Neuronal stem cell (in vitro differentiated cells): Measurements from ENCODE around the gene STAB2.

ENCODE experiments used
- DNase-seq: peaks from one replicate; pipeline ENCODE4 v3.0.0-alpha.2; 2013; ENCODE audit warnings: low spot score
- H2AFZ ChIP-seq: one replicate; pipeline ENCODE4 v1.6.1; 2013; ENCODE audit warnings: mild to moderate bottlenecking, low read length, inconsistent platforms
- H2AK5ac ChIP-seq: 2 replicates; pipeline ENCODE4 v1.6.1; 2013; ENCODE audit warnings: low read depth, mild to moderate bottlenecking, inconsistent platforms, low read length, moderate library complexity, mixed read lengths
- H2BK120ac ChIP-seq: 2 replicates; pipeline ENCODE4 v1.6.1; 2013; ENCODE audit warnings: low read depth, mild to moderate bottlenecking, inconsistent platforms, low read length, moderate library complexity, mixed read lengths
- H2BK12ac ChIP-seq: one replicate; pipeline ENCODE4 v1.6.1; 2013; ENCODE audit warnings: low read length, inconsistent platforms
- H2BK15ac ChIP-seq: 2 replicates; pipeline ENCODE4 v1.6.1; 2013; ENCODE audit warnings: mild to moderate bottlenecking, low read length, inconsistent platforms, mixed read lengths
- H2BK5ac ChIP-seq: one replicate; pipeline ENCODE4 v1.6.1; 2013; ENCODE audit warnings: inconsistent platforms, mild to moderate bottlenecking, low read length, moderate library complexity
- H3K14ac ChIP-seq: one replicate; pipeline ENCODE4 v1.6.1; 2013; ENCODE audit warnings: low read length, inconsistent platforms
- H3K18ac ChIP-seq: 2 replicates; pipeline ENCODE4 v1.6.1; 2013; ENCODE audit warnings: low read length, inconsistent platforms
- H3K23ac ChIP-seq: 2 replicates; pipeline ENCODE4 v1.6.1; 2013; ENCODE audit warnings: low read depth, mild to moderate bottlenecking, mixed read lengths, low read length, inconsistent platforms; ENCODE audit not compliant: poor library complexity
- H3K27ac ChIP-seq: replicated peaks from 3 replicates; pipeline ENCODE4 v1.5.1; 2013; ENCODE audit warnings: low read length, inconsistent platforms
- H3K27me3 ChIP-seq, 3 experiments: 2 replicates each; pipeline ENCODE4 v1.6.1; 2013; ENCODE audit warnings: low read length in 3 of 3, mild to moderate bottlenecking in 2 of 3, inconsistent platforms in 1 of 3, low read depth in 1 of 3, mixed read lengths in 1 of 3, moderate library complexity in 1 of 3; ENCODE audit not compliant: control insufficient read depth in 3 of 3, insufficient read depth in 3 of 3
- H3K36me3 ChIP-seq, 2 donors: replicated peaks in 1 of 2; 2 replicates each; pipeline ENCODE4 v1.6.1; 2013; ENCODE audit warnings: low read length in 2 of 2; ENCODE audit not compliant: control insufficient read depth in 2 of 2, insufficient read depth in 2 of 2
- H3K4ac ChIP-seq: 2 replicates; pipeline ENCODE4 v1.6.1; 2013; ENCODE audit warnings: inconsistent platforms, mild to moderate bottlenecking, low read length, moderate library complexity
- H3K4me1 ChIP-seq, 2 donors: 1 replicate in 1 of 2; 2 replicates in 1 of 2; pipeline ENCODE4 v1.6.1; 2013; ENCODE audit warnings: low read length in 2 of 2, low read depth in 1 of 2; ENCODE audit not compliant: control insufficient read depth in 2 of 2, insufficient read depth in 1 of 2
- H3K4me2 ChIP-seq: one replicate; pipeline ENCODE4 v1.6.1; 2013; ENCODE audit warnings: mild to moderate bottlenecking, low read length, inconsistent platforms; ENCODE audit not compliant: insufficient read depth, poor library complexity, severe bottlenecking
- H3K4me3 ChIP-seq, 2 donors: 2 replicates each; pipeline ENCODE4 v1.5.1; 2013; ENCODE audit warnings: low read length in 2 of 2, mild to moderate bottlenecking in 2 of 2, inconsistent platforms in 1 of 2, moderate library complexity in 1 of 2
- H3K79me1 ChIP-seq: one replicate; pipeline ENCODE4 v1.6.1; 2013; ENCODE audit warnings: low read depth, mild to moderate bottlenecking, inconsistent platforms, low read length, moderate library complexity
- H3K9ac ChIP-seq: one replicate; pipeline ENCODE4 v1.6.1; 2013; ENCODE audit warnings: mild to moderate bottlenecking, low read depth, low read length, inconsistent platforms; ENCODE audit not compliant: poor library complexity
- H3K9me3 ChIP-seq, 2 donors: replicated peaks in 1 of 2; 2 replicates each; pipeline versions ENCODE3 to v1.6.1; 2013; ENCODE audit warnings: low read length in 2 of 2, mild to moderate bottlenecking in 2 of 2, inconsistent platforms in 1 of 2, low read depth in 1 of 2, mixed read lengths in 1 of 2, moderate library complexity in 1 of 2; ENCODE audit not compliant: control insufficient read depth in 2 of 2, insufficient read depth in 1 of 2
- H4K8ac ChIP-seq: one replicate; pipeline ENCODE4 v1.6.1; 2013; ENCODE audit warnings: low read depth, mild to moderate bottlenecking, inconsistent platforms, low read length, moderate library complexity
- H4K91ac ChIP-seq: one replicate; pipeline ENCODE4 v1.6.1; 2013; ENCODE audit warnings: low read length, low read depth, mild to moderate bottlenecking, inconsistent platforms; ENCODE audit not compliant: poor library complexity
- WGBS, 2 donors: extraction: QIAGEN DNeasy Blood & Tissue Kit; methylation state at CpG; one replicate each; pipeline ENCODE4 v1.1.7; 2013; ENCODE audit warnings: missing lambda C conversion rate in 2 of 2, mixed read lengths in 1 of 2; ENCODE audit not compliant: insufficient read length in 2 of 2, insufficient replicate concordance in 1 of 2; ENCODE audit errors: extremely low coverage in 2 of 2; 5-methylcytosine and 5-hydroxymethylcytosine counted together

The STAB2 gene

GRCh38 chr12:103786201-103786600 lies 199.1 kb downstream of the STAB2 start:
- no peaks in the 10 kb centered on the region for H3K79me1 ChIP-seq
- no peak overlapping the region for H2BK120ac ChIP-seq
- no peak overlapping the region for H4K91ac ChIP-seq
- no peak overlapping the region for H2AFZ ChIP-seq
- H3K4me2 ChIP-seq: no peak overlapping the region
- H3K9me3 ChIP-seq: no peaks in the 10 kb centered on the region
- no peak overlapping the region for H3K4ac ChIP-seq
- peaks cover 4 to 41% of the 10 kb centered on the region in 2 donors for H3K36me3 ChIP-seq
- no peak overlapping the region for H3K9ac ChIP-seq
- H3K4me1 ChIP-seq: no peaks in the 10 kb centered on the region
- no peak overlapping the region for H2AK5ac ChIP-seq
- no peak for DNase-seq
- no peak overlapping the region for H3K18ac ChIP-seq
- no peak overlapping the region for H4K8ac ChIP-seq
- no peak overlapping the region for H2BK15ac ChIP-seq
- H3K27ac ChIP-seq: no peak overlapping the region
- H2BK5ac ChIP-seq: no peak overlapping the region
- no peak overlapping the region for H2BK12ac ChIP-seq
- H3K4me3 ChIP-seq: no peak overlapping the region
- no peak overlapping the region for H3K14ac ChIP-seq
- no peak overlapping the region for H3K23ac ChIP-seq
- no peaks in the 10 kb centered on the region for H3K27me3 ChIP-seq

GRCh38 chr12:103791350-103791920 lies 204.4 kb downstream of the STAB2 start:
- Histone ChIP-seq H4K91ac (no peak overlapping the region), H3K4me1 (no peaks in the 10 kb centered on the region), H2BK5ac (no peak overlapping the region), H3K4ac (no peak overlapping the region), H3K27ac (no peak overlapping the region), H2BK120ac (no peak overlapping the region), H2AFZ (no peak overlapping the region), H2BK12ac (no peak overlapping the region), H3K9ac (no peak overlapping the region), H4K8ac (no peak overlapping the region), H3K79me1 (no peaks in the 10 kb centered on the region), H3K36me3 (peaks cover 0 to 54% of the 10 kb centered on the region in 2 donors), H3K9me3 (no peaks in the 10 kb centered on the region), H3K4me3 (no peak overlapping the region), H3K23ac (no peak overlapping the region), H3K18ac (no peak overlapping the region), H2BK15ac (no peak overlapping the region), H2AK5ac (no peak overlapping the region), H3K14ac (no peak overlapping the region), H3K4me2 (no peak overlapping the region), H3K27me3 (no peaks in the 10 kb centered on the region)
- no CpG with 5 or more reads among the region's 10 CpGs for WGBS, 2 donors
- DNase-seq: no peak

GRCh38 chr12:103793046-103793445 lies 206.0 kb downstream of the STAB2 start:
- Histone ChIP-seq H3K27me3 (no peaks in the 10 kb centered on the region), H4K8ac (no peak overlapping the region), H3K9me3 (no peaks in the 10 kb centered on the region), H3K14ac (no peak overlapping the region), H2AFZ (no peak overlapping the region), H2BK120ac (no peak overlapping the region), H3K18ac (no peak overlapping the region), H3K4me2 (no peak overlapping the region), H3K79me1 (no peaks in the 10 kb centered on the region), H3K27ac (no peak overlapping the region), H2BK12ac (no peak overlapping the region), H4K91ac (no peak overlapping the region), H3K36me3 (peaks cover 1 to 55% of the 10 kb centered on the region in 2 donors), H2BK15ac (no peak overlapping the region), H3K4me3 (no peak overlapping the region), H2BK5ac (no peak overlapping the region), H3K4ac (no peak overlapping the region), H3K9ac (no peak overlapping the region), H3K4me1 (peaks cover 0 to 3% of the 10 kb centered on the region in 2 donors), H3K23ac (no peak overlapping the region), H2AK5ac (no peak overlapping the region)
- no CpG with 5 or more reads among the region's 3 CpGs for WGBS, 2 donors
- no peak for DNase-seq

GRCh38 chr12:103793512-103794045 lies 206.5 kb downstream of the STAB2 start:
- Histone ChIP-seq H2BK120ac (no peak overlapping the region), H3K79me1 (no peaks in the 10 kb centered on the region), H2BK5ac (no peak overlapping the region), H4K8ac (no peak overlapping the region), H2BK15ac (no peak overlapping the region), H3K36me3 (peaks cover 1 to 56% of the 10 kb centered on the region in 2 donors), H2AK5ac (no peak overlapping the region), H3K23ac (no peak overlapping the region), H3K27me3 (no peaks in the 10 kb centered on the region), H3K9me3 (no peaks in the 10 kb centered on the region), H3K4ac (no peak overlapping the region), H3K9ac (no peak overlapping the region), H2BK12ac (no peak overlapping the region), H3K18ac (no peak overlapping the region), H4K91ac (no peak overlapping the region), H3K4me3 (no peak overlapping the region), H2AFZ (no peak overlapping the region), H3K14ac (no peak overlapping the region), H3K4me1 (peaks cover 0 to 3% of the 10 kb centered on the region in 2 donors), H3K4me2 (no peak overlapping the region), H3K27ac (no peak overlapping the region)
- WGBS, 2 donors: no CpG with 5 or more reads among the region's 9 CpGs
- DNase-seq: no peak
